T-helper 1 cell treated with Interleukin-12 subunit alpha and Interleukin-12 subunit beta and Interleukin-4 antibody, amounts not matched to agents 30 ng/mL and 1 ng/mL, for 36 hours (primary cell): ENCODE data around the gene IMMP2L. TPM values are rescaled to one million over a fixed set of nuclear protein-coding genes. Genes with fewer than 3 reads are reported as not detected.
"Not testable (repeated sequence)": the region's sequence is repeated elsewhere in the genome, so short reads cannot be mapped to it uniquely, and the experiment has no call there.

Source experiments
- intact Hi-C: fragments of 100-400 bp; cut with micrococcal nuclease; formaldehyde crosslinking; loops from one replicate; pipeline ENCODE4 v1.15.1; 2024
- total RNA-seq: library from RNA; stranded (reverse); gene quantifications from 2 replicates; pipeline ENCODE4 v1.2.3, GENCODE V29; 2022

Gene IMMP2L
- total RNA-seq, 1 donor from 2014 or later: 10.4 TPM

- intact Hi-C loops: no loop called here
Observed at GRCh38 chr7:111510584-111511378, 51.5 kb downstream of the IMMP2L start.

GRCh38 chr7:111510062-111510461 lies 52.2 kb downstream of the IMMP2L start:
- intact Hi-C loops: no loop called here

- intact Hi-C loops: no loop called here
Observed at GRCh38 chr7:111509288-111509687, 53.0 kb downstream of the IMMP2L start.

DNA sequence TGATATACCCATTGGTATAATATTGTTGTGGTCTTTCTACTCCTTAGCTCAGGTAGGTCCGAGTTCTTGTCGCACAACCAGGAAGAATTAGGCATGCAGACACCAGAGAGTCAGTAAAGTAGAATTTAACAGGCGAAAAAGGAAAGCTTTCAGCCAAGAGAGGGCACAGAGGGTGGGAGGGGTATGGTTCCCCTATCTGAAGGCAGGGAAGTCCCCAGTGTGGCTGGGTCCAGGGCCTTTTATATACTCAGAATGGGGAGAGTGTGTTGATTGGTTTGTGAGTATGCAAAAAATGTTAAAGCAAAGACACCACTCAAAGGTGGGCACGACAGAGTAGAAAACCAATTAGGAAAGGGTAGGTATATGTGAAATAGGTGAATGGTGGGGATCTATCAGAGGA lies 53.9 kb downstream of the IMMP2L start:
- intact Hi-C loops: no loop called here

- intact Hi-C loops: not testable (repeated sequence)
Observed at GRCh38 chr7:111505422-111505821, 56.9 kb downstream of the IMMP2L start.

DNA sequence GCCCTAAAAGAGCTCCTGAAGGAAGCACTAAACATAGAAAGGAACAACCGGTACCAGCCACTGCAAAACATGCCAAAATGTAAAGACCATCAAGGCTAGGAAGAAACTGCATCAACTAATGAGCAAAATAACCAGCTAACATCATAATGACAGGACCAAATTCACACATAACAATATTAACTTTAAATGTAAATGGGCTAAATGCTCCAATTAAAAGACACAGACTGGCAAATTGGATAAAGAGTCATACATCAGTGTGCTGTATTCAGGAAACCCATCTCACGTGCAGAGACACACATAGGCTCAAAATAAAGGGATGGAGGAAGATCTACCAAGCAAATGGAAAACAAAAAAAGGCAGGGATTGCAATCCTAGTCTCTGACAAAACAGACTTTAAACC lies 60.5 kb downstream of the IMMP2L start:
- intact Hi-C loops: not testable (repeated sequence)

GRCh38 chr7:111499027-111499426 lies 63.3 kb downstream of the IMMP2L start:
- intact Hi-C loops: no loop called here

DNA sequence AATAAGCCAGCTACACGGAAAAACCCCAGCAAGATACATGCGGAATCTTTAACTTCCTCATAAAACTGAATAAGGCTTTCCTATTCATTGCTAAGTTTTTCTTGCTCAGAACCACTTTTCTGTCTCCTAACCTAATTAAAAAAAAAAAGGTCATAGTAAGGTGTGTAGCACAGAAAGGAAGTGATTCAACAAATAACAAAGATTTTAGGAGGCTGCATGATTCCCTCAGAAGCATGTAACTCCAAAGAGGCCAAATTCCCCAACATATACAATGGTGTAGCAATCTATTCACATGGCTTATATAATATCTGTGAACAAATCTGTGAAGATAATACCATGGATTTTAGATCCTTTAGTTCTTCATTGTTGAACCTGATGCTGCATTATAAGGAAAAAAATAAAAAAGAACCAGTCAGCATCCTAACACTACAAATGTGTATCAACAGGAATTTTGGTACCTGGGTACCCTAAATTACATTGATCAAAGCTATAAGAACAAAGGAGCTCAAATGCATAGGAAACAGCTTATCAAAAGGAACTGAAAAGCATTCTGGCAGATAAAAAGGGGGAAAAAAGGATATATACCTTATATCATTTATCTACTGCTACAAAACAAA lies 63.8 kb downstream of the IMMP2L start:
- intact Hi-C loops: no loop called here

- intact Hi-C loops: no loop called here
Observed at GRCh38 chr7:111495173-111495810, 67.0 kb downstream of the IMMP2L start.

- intact Hi-C loops: no loop called here
Observed at GRCh38 chr7:111492234-111492633, 70.1 kb downstream of the IMMP2L start.

DNA sequence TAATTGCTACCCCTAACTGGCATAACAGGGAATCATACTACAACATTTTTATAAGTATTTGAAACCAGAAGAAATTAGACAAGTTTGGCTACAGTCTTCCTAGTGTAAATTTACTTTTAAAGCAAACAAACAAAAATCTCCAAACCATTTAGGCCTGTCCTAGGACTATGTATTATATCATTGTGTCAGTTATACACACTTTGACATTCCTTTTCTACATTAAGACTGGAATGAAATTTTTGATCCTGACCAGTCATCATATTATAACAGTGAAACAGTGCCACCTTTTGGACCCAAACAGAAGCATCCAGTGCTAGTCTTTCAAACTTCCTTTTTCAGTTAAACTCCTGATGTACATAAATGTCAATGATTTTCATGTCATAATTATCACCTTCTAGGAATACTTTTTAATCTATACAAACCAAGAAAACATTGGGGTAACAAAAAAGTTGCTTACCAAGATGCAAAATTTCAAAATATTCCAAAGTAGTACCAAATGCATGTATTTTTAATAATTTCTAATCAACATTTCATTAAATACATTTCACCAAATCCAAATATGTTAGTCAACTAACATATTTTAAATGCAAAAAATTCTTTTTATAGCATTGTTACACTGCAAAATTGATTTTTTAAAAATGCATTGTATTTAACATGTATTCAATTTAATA lies 75.7 kb downstream of the IMMP2L start:
- intact Hi-C loops: loop anchor here (1.0 to 2.0 kb wide), 6 partner anchors 249 to 1642 kb away; no protein-coding TSS in a partner anchor

- intact Hi-C loops: loop anchor here (1.0 to 2.0 kb wide), 6 partner anchors 249 to 1642 kb away; no protein-coding TSS in a partner anchor
Observed at GRCh38 chr7:111485701-111486380, 76.5 kb downstream of the IMMP2L start.

DNA sequence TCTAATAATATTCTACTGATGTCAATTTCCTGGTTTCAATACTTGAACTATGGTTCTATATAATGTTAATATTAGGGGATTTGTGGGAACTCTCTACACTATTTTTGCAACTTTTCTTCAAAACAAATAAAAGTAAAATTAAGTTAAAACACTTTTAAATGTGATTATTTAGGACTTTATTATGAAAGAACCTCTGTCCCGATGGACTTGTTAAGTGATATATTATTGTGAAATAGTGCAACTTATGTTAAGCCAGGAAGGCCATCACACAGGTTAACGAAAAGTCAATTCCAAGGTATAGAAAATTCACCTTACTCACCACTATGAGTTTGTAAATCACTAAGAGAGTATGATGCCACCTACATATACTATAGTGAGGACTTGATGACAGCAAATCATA lies 79.2 kb downstream of the IMMP2L start:
- intact Hi-C loops: no loop called here

GRCh38 chr7:111477462-111478225 lies 84.6 kb downstream of the IMMP2L start:
- intact Hi-C loops: no loop called here

GRCh38 chr7:111476586-111477293 lies 85.6 kb downstream of the IMMP2L start:
- intact Hi-C loops: no loop called here

GRCh38 chr7:111475959-111476358 lies 86.3 kb downstream of the IMMP2L start:
- intact Hi-C loops: no loop called here

GRCh38 chr7:111475419-111475748 lies 86.9 kb downstream of the IMMP2L start:
- intact Hi-C loops: no loop called here

DNA sequence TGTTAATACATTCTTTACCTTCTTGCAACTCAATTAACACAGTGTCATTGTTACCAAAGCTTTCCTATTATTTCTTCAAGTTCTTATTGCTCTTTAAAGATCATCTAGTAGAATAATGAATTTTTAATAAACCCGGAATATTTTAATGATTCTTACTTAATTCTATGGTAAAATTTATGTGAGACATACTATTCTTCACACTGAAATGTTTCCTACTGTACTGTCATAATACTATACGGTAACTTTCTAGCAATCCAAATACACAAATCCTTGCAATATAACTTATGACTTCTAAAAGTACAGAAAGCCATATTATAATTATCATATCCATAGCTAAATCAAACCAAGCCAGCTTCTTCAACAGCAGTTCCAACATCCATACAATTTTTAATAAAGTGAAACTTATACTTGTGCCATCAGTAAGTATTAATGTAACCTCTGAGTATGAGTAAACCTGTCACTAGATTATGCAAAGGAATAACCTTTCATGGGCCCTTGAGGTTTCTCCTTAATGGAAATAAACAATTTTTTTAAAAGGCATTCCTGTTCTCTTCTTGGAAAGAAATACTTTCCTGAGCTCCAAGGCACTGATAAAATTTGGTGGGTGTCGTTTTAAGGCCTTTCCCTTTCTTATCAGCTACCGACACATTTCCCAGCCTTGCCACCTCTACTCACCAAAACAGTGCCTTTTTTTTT lies 87.4 kb downstream of the IMMP2L start:
- intact Hi-C loops: no loop called here

- intact Hi-C loops: no loop called here
Observed at GRCh38 chr7:111473449-111474198, 88.7 kb downstream of the IMMP2L start.
